Right lobe of liver (tissue), 6 donors: Measurements from ENCODE around the gene CTXN1. TPM values are rescaled to one million over a fixed set of nuclear protein-coding genes. Genes with fewer than 3 reads are reported as not detected.
A peak's percentile ranks its signal among the peaks of the same experiment; 100 is the strongest.

ENCODE experiments used
- ATAC-seq, 4 donors: fragments of 200-7000 bp; cut with Tn5 transposase; one replicate each; pipeline ENCODE4 v1.9.1; 2020; ENCODE audit warnings: mild to moderate bottlenecking in 4 of 4, moderate library complexity in 4 of 4
- DNase-seq, 3 donors: peaks; one replicate each; pipeline ENCODE4 v3.0.0-alpha.2; 2020
- H3K27ac ChIP-seq, 3 donors: fragments of 200-600 bp; one replicate each; pipeline ENCODE4 v1.8.0; 2022
- H3K27me3 ChIP-seq, 2 donors: fragments of 200-600 bp; one replicate each; pipeline ENCODE4 v1.8.0; 2022
- H3K36me3 ChIP-seq, 4 donors: fragments of 200-600 bp; sonication (generic) in 1 of 4; one replicate each; pipeline versions ENCODE4 v1.5.1 to v1.8.0; 2017 to 2022; ENCODE audit warnings: control low read depth in 1 of 4
- H3K4me1 ChIP-seq, 4 donors: fragments of 200-600 bp; sonication (generic) in 1 of 4; one replicate each; pipeline versions ENCODE4 v1.5.1 to v1.8.0; 2017 to 2022; ENCODE audit warnings: control low read depth in 1 of 4
- H3K4me3 ChIP-seq, 3 donors: fragments of 200-600 bp; one replicate each; pipeline ENCODE4 v1.8.0; 2022
- H3K9me3 ChIP-seq, 4 donors: fragments of 200-600 bp; sonication (generic) in 1 of 4; one replicate each; pipeline versions ENCODE4 v1.5.1 to v1.8.0; 2017 to 2022; ENCODE audit warnings: control low read depth in 1 of 4
- CTCF ChIP-seq, 4 donors: fragments of 200-600 bp in 3 of 4; fragments of 450-650 bp in 1 of 4; IDR thresholded peaks; one replicate each; pipeline versions ENCODE4 v1.5.1 to v1.8.0; 2016 to 2022; ENCODE audit warnings: antibody characterized with exemption in 4 of 4, mild to moderate bottlenecking in 2 of 4
- POLR2A ChIP-seq: fragments of 450-650 bp; IDR thresholded peaks from one replicate; pipeline ENCODE4 v1.6.1; 2017; ENCODE audit warnings: antibody characterized with exemption, mild to moderate bottlenecking
- WGBS: methylation state at CpG from one replicate; pipeline ENCODE4 v1.1.6; 2018; ENCODE audit warnings: low coverage, low lambda C conversion rate; ENCODE audit not compliant: insufficient coverage; ENCODE audit errors: missing lambda C conversion rate; 5-methylcytosine and 5-hydroxymethylcytosine counted together
- intact Hi-C, 2 donors: fragments of 100-400 bp; cut with DNase I; formaldehyde crosslinking; loops; one replicate each; pipeline versions ENCODE4 v1.11.2 to v1.14.1; 2022
- total RNA-seq, 6 experiments: library from RNA; depleted of rRNA in 2 of 6; stranded (reverse); fragments of >200 nt in 2 of 6; fragmentation: NEBNext Ultra II Directional in 3 of 6; extraction: Animal tissue kit (Norgen Biotek cat#: 25700) in 3 of 6; gene quantifications; one replicate each; pipeline versions ENCODE4 v1.1.0 to v1.2.4, GENCODE V29; 2016 to 2023
- donor health status: DM: no; HTN: yes; CAD: no.
- donor health status: DM: no; HTN: no; CAD: no.
- donor health status: DM: no; HTN: no; CAD: no.
- donor health status: DM: no; HTN: yes; CAD: no.
- donor health status: DM: no; HTN: yes; CAD: no.

CTXN1 gene
- total RNA-seq, 6 experiments from 2014 or later: 0.18 to 0.49 TPM; not detected in 4

DNA sequence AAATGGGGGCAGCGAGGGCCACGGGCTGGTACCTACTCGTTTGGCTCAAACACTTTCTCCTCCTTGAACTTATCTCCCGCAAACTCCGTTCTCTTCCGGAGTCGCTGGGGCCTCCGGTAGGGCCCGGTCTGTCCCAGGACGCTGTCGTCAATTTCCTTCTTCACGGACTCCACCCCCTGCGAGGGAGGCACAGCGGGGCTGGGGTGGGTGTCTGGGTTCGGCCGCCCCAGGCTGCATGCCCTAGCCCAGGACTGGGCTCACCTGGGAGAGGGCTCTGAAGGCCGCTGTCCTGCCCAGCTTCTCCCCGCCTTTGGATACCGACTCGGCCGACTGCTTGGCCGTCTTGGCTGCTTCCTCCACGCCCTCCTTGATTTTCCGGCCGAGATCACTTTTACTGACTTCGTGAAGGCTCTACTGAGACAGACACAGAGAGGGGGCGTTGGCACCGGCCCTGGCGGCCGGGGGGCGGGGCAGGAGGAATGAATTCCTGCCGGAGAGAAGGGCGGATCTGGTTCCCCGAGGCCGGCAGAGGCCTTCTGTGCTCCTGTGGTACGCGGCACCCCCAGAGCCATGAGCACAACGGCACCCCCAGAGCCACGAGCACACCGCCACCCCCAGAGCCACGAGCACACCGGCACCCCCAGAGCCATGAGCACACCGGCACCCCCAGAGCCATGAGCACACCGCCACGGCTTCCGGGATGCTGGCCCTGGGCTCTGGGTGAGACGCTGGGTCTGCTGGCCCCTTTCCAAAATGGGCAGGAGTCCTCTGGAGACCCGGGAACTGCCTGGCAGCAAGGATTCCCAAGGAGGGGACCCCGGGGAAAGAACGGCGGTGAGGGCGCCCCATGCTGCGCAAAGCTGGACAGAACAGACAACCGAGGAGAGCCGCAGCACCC lies 8.1 kb upstream of the CTXN1 start:
- Histone ChIP-seq H3K4me1 (peaks cover 0 to 9% (median 0%) of the 10 kb centered on the region in 4 donors), H3K9me3 (no peaks in the 10 kb centered on the region), H3K27ac (no peak overlapping the region), H3K36me3 (peaks cover 0 to 76% (median 46%) of the 10 kb centered on the region in 4 donors), H3K4me3 (no peak overlapping the region), H3K27me3 (no peaks in the 10 kb centered on the region)
- DNase-seq (peak in 1 of 3 donors; percentile 47), ATAC-seq (no peak)
- no peak for TF ChIP-seq CTCF (IDR thresholded peaks at IDR 0.05)
- TF ChIP-seq POLR2A: no peak
- intact Hi-C loops: no loop called here
- 90% methylated on average over 13 of the region's 55 CpGs for WGBS

- TF ChIP-seq POLR2A (no peak), CTCF (IDR thresholded peaks at IDR 0.05) (peak in 3 of 4 donors; percentile 6 to 15 (median 13))
- Histone ChIP-seq H3K4me3 (no peak overlapping the region), H3K36me3 (peaks cover 0 to 76% (median 44%) of the 10 kb centered on the region in 4 donors), H3K4me1 (peaks cover 0 to 9% (median 0%) of the 10 kb centered on the region in 4 donors), H3K9me3 (no peaks in the 10 kb centered on the region), H3K27ac (no peak overlapping the region), H3K27me3 (no peaks in the 10 kb centered on the region)
- ATAC-seq (no peak), DNase-seq (no peak)
- intact Hi-C loops: no loop called here
- 89% methylated on average over 3 of the region's 14 CpGs for WGBS
Measured at GRCh38 chr19:7933411-7933810, 7.5 kb upstream of the CTXN1 start.

- no peaks in the 10 kb centered on the region for H3K9me3 ChIP-seq
- peaks cover 0 to 9% (median 0%) of the 10 kb centered on the region in 4 donors for H3K4me1 ChIP-seq
- intact Hi-C loops: no loop called here
- H3K27ac ChIP-seq: no peak overlapping the region
- no peak for TF ChIP-seq CTCF (IDR thresholded peaks at IDR 0.05)
- TF ChIP-seq POLR2A: no peak
- peaks cover 0 to 73% (median 42%) of the 10 kb centered on the region in 4 donors for H3K36me3 ChIP-seq
- ATAC-seq (no peak), DNase-seq (no peak)
- H3K4me3 ChIP-seq: no peak overlapping the region
- no CpG with 5 or more reads among the region's 10 CpGs for WGBS
- no peaks in the 10 kb centered on the region for H3K27me3 ChIP-seq
Measured at GRCh38 chr19:7932930-7933300, 7.0 kb upstream of the CTXN1 start.

- TF ChIP-seq POLR2A (no peak), CTCF (IDR thresholded peaks at IDR 0.05) (no peak)
- no peak for ATAC-seq
- H3K27ac ChIP-seq: no peak overlapping the region
- H3K36me3 ChIP-seq: peaks cover 0 to 68% (median 40%) of the 10 kb centered on the region in 4 donors
- H3K4me3 ChIP-seq: no peak overlapping the region
- no peaks in the 10 kb centered on the region for H3K27me3 ChIP-seq
- WGBS: 83% methylated on average over 1 of the region's 32 CpGs
- no peak for DNase-seq
- H3K9me3 ChIP-seq: no peaks in the 10 kb centered on the region
- intact Hi-C loops: no loop called here
- peaks cover 0 to 9% (median 0%) of the 10 kb centered on the region in 4 donors for H3K4me1 ChIP-seq
Measured at GRCh38 chr19:7932276-7932929, 6.5 kb upstream of the CTXN1 start.
